GM12801 (cell line): ENCODE results near the gene NDUFA7.

Experiments
- CTCF ChIP-seq: IDR thresholded peaks from one replicate; pipeline ENCODE4 v1.5.1; 2011; ENCODE audit warnings: control low read depth; ENCODE audit not compliant: insufficient read length; ENCODE audit errors: extremely low read depth

The NDUFA7 gene

GRCh38 chr19:8361921-8362793 lies 41.0 kb upstream of the NDUFA7 start:
- TF ChIP-seq CTCF: no peak

- TF ChIP-seq CTCF: no peak
These were observed 39.0 kb upstream of the NDUFA7 start for GRCh38 chr19:8360196-8360595.

- no peak for TF ChIP-seq CTCF
These were observed 37.8 kb upstream of the NDUFA7 start for GRCh38 chr19:8358948-8359347.

GRCh38 chr19:8357007-8357521 lies 35.9 kb upstream of the NDUFA7 start:
- no peak for TF ChIP-seq CTCF

GRCh38 chr19:8355631-8356402 lies 34.6 kb upstream of the NDUFA7 start:
- no peak for TF ChIP-seq CTCF

- TF ChIP-seq CTCF: no peak
These were observed 31.1 kb upstream of the NDUFA7 start for GRCh38 chr19:8352134-8352827.

GRCh38 chr19:8343483-8343844 lies 22.3 kb upstream of the NDUFA7 start:
- no peak for TF ChIP-seq CTCF
